CD8-positive, alpha-beta memory T cell (primary cell): Measurements from ENCODE around the gene FRMD4A. TPM values are rescaled to one million over a fixed set of nuclear protein-coding genes. Genes with fewer than 3 reads are reported as not detected.

ENCODE experiments used
- CTCF ChIA-PET: fragments of 350-600 bp; sonication (Branson Sonifier 250); formaldehyde crosslinking; loops from one replicate; lab custom pipeline; 2021; ENCODE audit warnings: antibody characterized with exemption; lab: Charles Lee
- POLR2A ChIA-PET: fragments of 350-600 bp; sonication (Branson Sonifier 250); formaldehyde crosslinking; loops from one replicate; lab custom pipeline; 2021; ENCODE audit warnings: antibody characterized with exemption; lab: Charles Lee
- DNase-seq, 5 donors: peaks; one replicate each; pipeline versions ENCODE4 v3.0.0 to v3.0.0-alpha.2; 2020 to 2022; ENCODE audit warnings: mixed read lengths in 1 of 5
- H3K27ac ChIP-seq: one replicate; pipeline ENCODE4 v1.7.0; 2013; ENCODE audit warnings: low read depth, mild to moderate bottlenecking, low read length, moderate library complexity
- H3K27me3 ChIP-seq: 2 replicates; pipeline ENCODE4 v1.7.0; 2013; ENCODE audit warnings: low read length, mild to moderate bottlenecking; ENCODE audit not compliant: insufficient read depth, poor library complexity, severe bottlenecking
- H3K36me3 ChIP-seq: 2 replicates; pipeline ENCODE4 v1.7.0; 2013; ENCODE audit warnings: mild to moderate bottlenecking, low read length, moderate library complexity; ENCODE audit not compliant: insufficient read depth
- H3K4me1 ChIP-seq: 2 replicates; pipeline ENCODE4 v1.7.0; 2013; ENCODE audit warnings: mild to moderate bottlenecking, low read length, moderate library complexity; ENCODE audit not compliant: insufficient read depth
- H3K4me3 ChIP-seq: 2 replicates; pipeline ENCODE4 v1.7.0; 2013; ENCODE audit warnings: mild to moderate bottlenecking, low read length
- H3K9me3 ChIP-seq: 2 replicates; pipeline ENCODE4 v1.7.0; 2013; ENCODE audit warnings: mild to moderate bottlenecking, low read length
- H3K27ac Mint-ChIP-seq, 8 donors: one replicate each; pipeline ENCODE4 v1.8.0; 2020 to 2021; ENCODE audit warnings: mixed read lengths in 8 of 8, mild to moderate bottlenecking in 6 of 8, inconsistent platforms in 3 of 8, moderate library complexity in 3 of 8
- H3K27me3 Mint-ChIP-seq, 2 donors: one replicate each; pipeline ENCODE4 v1.8.0; 2020 to 2021; ENCODE audit warnings: mixed read lengths in 2 of 2, mild to moderate bottlenecking in 1 of 2, moderate library complexity in 1 of 2
- H3K36me3 Mint-ChIP-seq, 3 donors: one replicate each; pipeline ENCODE4 v1.8.0; 2020 to 2021; ENCODE audit warnings: mixed read lengths in 3 of 3, inconsistent platforms in 1 of 3, mild to moderate bottlenecking in 1 of 3
- H3K4me1 Mint-ChIP-seq, 3 donors: one replicate each; pipeline ENCODE4 v1.8.0; 2020 to 2021; ENCODE audit warnings: mixed read lengths in 3 of 3, inconsistent platforms in 1 of 3, mild to moderate bottlenecking in 1 of 3
- H3K4me3 Mint-ChIP-seq, 7 donors: one replicate each; pipeline ENCODE4 v1.8.0; 2020 to 2021; ENCODE audit warnings: mixed read lengths in 7 of 7, mild to moderate bottlenecking in 6 of 7, moderate library complexity in 4 of 7, inconsistent platforms in 2 of 7
- H3K9me3 Mint-ChIP-seq, 5 donors: one replicate each; pipeline ENCODE4 v1.8.0; 2020 to 2022; ENCODE audit warnings: mixed read lengths in 5 of 5, mild to moderate bottlenecking in 3 of 5, moderate library complexity in 2 of 5, inconsistent platforms in 1 of 5
- polyA plus RNA-seq: library from polyadenylated mRNA; unstranded; fragments of 300-500 nt; fragmentation: Illumina TruSeq; gene quantifications from one replicate; pipeline ENCODE4 v1.2.3, GENCODE V29; 2021
- total RNA-seq, 2 experiments: library from RNA; stranded (reverse); gene quantifications; one replicate each; pipeline ENCODE4 v1.2.3, GENCODE V29; 2021

Gene FRMD4A
- total and polyA plus RNA-seq, 3 experiments from 2014 or later = 0.21 to 2.7 (median 2.1) TPM

- Histone ChIP-seq H3K4me3 (no peak overlapping the region), H3K36me3 (no peaks in the 10 kb centered on the region), H3K9me3 (no peaks in the 10 kb centered on the region), H3K4me1 (peaks cover 7% of the 10 kb centered on the region), H3K27me3 (no peaks in the 10 kb centered on the region), H3K27ac (no peak overlapping the region)
- peaks cover 12 to 21% of the 10 kb centered on the region in 2 donors for H3K27me3 Mint-ChIP-seq
- no peak overlapping the region for H3K27ac Mint-ChIP-seq
- peaks cover 6 to 16% (median 12%) of the 10 kb centered on the region in 3 donors for H3K4me1 Mint-ChIP-seq
- peaks cover 0 to 6% (median 0%) of the 10 kb centered on the region in 3 donors for H3K36me3 Mint-ChIP-seq
- ChIA-PET CTCF (no interaction called here), POLR2A (no interaction called here)
- H3K4me3 Mint-ChIP-seq = no peak overlapping the region
- DNase-seq = no peak
- H3K9me3 Mint-ChIP-seq = peaks cover 0 to 8% (median 0%) of the 10 kb centered on the region in 5 donors
Measured at GRCh38 chr10:13845897-13846296, 484.8 kb downstream of the FRMD4A start.

- Mint-ChIP-seq H3K9me3 (peaks cover 0 to 9% (median 0%) of the 10 kb centered on the region in 5 donors), H3K36me3 (peaks cover 0 to 7% (median 0%) of the 10 kb centered on the region in 3 donors), H3K27me3 (peaks cover 12 to 21% of the 10 kb centered on the region in 2 donors), H3K27ac (no peak overlapping the region), H3K4me3 (no peak overlapping the region), H3K4me1 (peaks cover 6 to 16% (median 12%) of the 10 kb centered on the region in 3 donors)
- Histone ChIP-seq H3K4me3 (no peak overlapping the region), H3K36me3 (no peaks in the 10 kb centered on the region), H3K4me1 (peaks cover 7% of the 10 kb centered on the region), H3K27me3 (no peaks in the 10 kb centered on the region), H3K27ac (no peak overlapping the region), H3K9me3 (no peaks in the 10 kb centered on the region)
- DNase-seq = no peak
- POLR2A ChIA-PET = no interaction called here
- CTCF ChIA-PET = no interaction called here
Measured at GRCh38 chr10:13844651-13845050, 486.1 kb downstream of the FRMD4A start.

- no peak overlapping the region for H3K27ac ChIP-seq
- ChIA-PET CTCF (no interaction called here), POLR2A (no interaction called here)
- no peaks in the 10 kb centered on the region for H3K36me3 ChIP-seq
- peaks cover 0 to 7% (median 0%) of the 10 kb centered on the region in 3 donors for H3K36me3 Mint-ChIP-seq
- no peak for DNase-seq
- H3K4me3 Mint-ChIP-seq = no peak overlapping the region
- H3K27me3 ChIP-seq = no peaks in the 10 kb centered on the region
- H3K27me3 Mint-ChIP-seq = peaks cover 4 to 7% of the 10 kb centered on the region in 2 donors
- peaks cover 0 to 9% (median 0%) of the 10 kb centered on the region in 5 donors for H3K9me3 Mint-ChIP-seq
- no peak overlapping the region for H3K4me3 ChIP-seq
- no peaks in the 10 kb centered on the region for H3K9me3 ChIP-seq
- H3K4me1 Mint-ChIP-seq = peaks cover 0 to 7% (median 7%) of the 10 kb centered on the region in 3 donors
- no peak overlapping the region for H3K27ac Mint-ChIP-seq
- H3K4me1 ChIP-seq = peaks cover 2% of the 10 kb centered on the region
Measured at GRCh38 chr10:13842117-13842516, 488.6 kb downstream of the FRMD4A start.

GRCh38 chr10:13840036-13840435 is 490.7 kb downstream of the FRMD4A start:
- Mint-ChIP-seq H3K27me3 (peaks cover 0 to 3% of the 10 kb centered on the region in 2 donors), H3K4me1 (no peaks in the 10 kb centered on the region), H3K36me3 (peaks cover 0 to 7% (median 0%) of the 10 kb centered on the region in 3 donors), H3K9me3 (peaks cover 0 to 9% (median 0%) of the 10 kb centered on the region in 5 donors), H3K4me3 (no peak overlapping the region), H3K27ac (no peak overlapping the region)
- CTCF ChIA-PET = no interaction called here
- Histone ChIP-seq H3K9me3 (no peaks in the 10 kb centered on the region), H3K36me3 (no peaks in the 10 kb centered on the region), H3K4me3 (no peak overlapping the region), H3K27ac (no peak overlapping the region), H3K4me1 (no peaks in the 10 kb centered on the region), H3K27me3 (no peaks in the 10 kb centered on the region)
- POLR2A ChIA-PET = no interaction called here
- no peak for DNase-seq

GRCh38 chr10:13839430-13839990 is 491.2 kb downstream of the FRMD4A start:
- ChIA-PET POLR2A (no interaction called here), CTCF (no interaction called here)
- no peak overlapping the region for H3K4me3 Mint-ChIP-seq
- H3K36me3 ChIP-seq = no peaks in the 10 kb centered on the region
- H3K9me3 Mint-ChIP-seq = peaks cover 0 to 9% (median 0%) of the 10 kb centered on the region in 5 donors
- H3K4me1 Mint-ChIP-seq = no peaks in the 10 kb centered on the region
- H3K27me3 Mint-ChIP-seq = peaks cover 0 to 3% of the 10 kb centered on the region in 2 donors
- no peak overlapping the region for H3K4me3 ChIP-seq
- no peak for DNase-seq
- no peak overlapping the region for H3K27ac ChIP-seq
- peak overlapping the region in 1 of 8 donors; percentile 54 for H3K27ac Mint-ChIP-seq
- no peaks in the 10 kb centered on the region for H3K4me1 ChIP-seq
- no peaks in the 10 kb centered on the region for H3K9me3 ChIP-seq
- no peaks in the 10 kb centered on the region for H3K27me3 ChIP-seq
- peaks cover 0 to 7% (median 0%) of the 10 kb centered on the region in 3 donors for H3K36me3 Mint-ChIP-seq

- Histone ChIP-seq H3K36me3 (no peaks in the 10 kb centered on the region), H3K4me1 (no peaks in the 10 kb centered on the region), H3K4me3 (no peak overlapping the region), H3K9me3 (no peaks in the 10 kb centered on the region), H3K27me3 (no peaks in the 10 kb centered on the region), H3K27ac (no peak overlapping the region)
- Mint-ChIP-seq H3K4me1 (no peaks in the 10 kb centered on the region), H3K4me3 (no peak overlapping the region), H3K9me3 (peaks cover 0 to 9% (median 0%) of the 10 kb centered on the region in 5 donors), H3K27me3 (peaks cover 0 to 3% of the 10 kb centered on the region in 2 donors), H3K36me3 (peaks cover 0 to 7% (median 0%) of the 10 kb centered on the region in 3 donors), H3K27ac (no peak overlapping the region)
- CTCF ChIA-PET = no interaction called here
- POLR2A ChIA-PET = no interaction called here
- DNase-seq = no peak
Measured at GRCh38 chr10:13839030-13839429, 491.7 kb downstream of the FRMD4A start.

- Mint-ChIP-seq H3K27ac (no peak overlapping the region), H3K36me3 (peaks cover 0 to 7% (median 0%) of the 10 kb centered on the region in 3 donors), H3K9me3 (peaks cover 0 to 9% (median 0%) of the 10 kb centered on the region in 5 donors), H3K27me3 (no peaks in the 10 kb centered on the region), H3K4me1 (no peaks in the 10 kb centered on the region), H3K4me3 (no peak overlapping the region)
- ChIA-PET CTCF (no interaction called here), POLR2A (no interaction called here)
- DNase-seq = no peak
- Histone ChIP-seq H3K27me3 (no peaks in the 10 kb centered on the region), H3K27ac (no peak overlapping the region), H3K4me3 (no peak overlapping the region), H3K9me3 (no peaks in the 10 kb centered on the region), H3K4me1 (no peaks in the 10 kb centered on the region), H3K36me3 (no peaks in the 10 kb centered on the region)
Measured at GRCh38 chr10:13837966-13838365, 492.8 kb downstream of the FRMD4A start.

GRCh38 chr10:13834581-13835286 is 496.0 kb downstream of the FRMD4A start:
- no peak overlapping the region for H3K4me3 Mint-ChIP-seq
- Histone ChIP-seq H3K27ac (no peak overlapping the region), H3K27me3 (no peaks in the 10 kb centered on the region), H3K9me3 (no peaks in the 10 kb centered on the region), H3K4me3 (no peak overlapping the region), H3K4me1 (no peaks in the 10 kb centered on the region), H3K36me3 (no peaks in the 10 kb centered on the region)
- H3K4me1 Mint-ChIP-seq = peaks cover 0 to 8% (median 0%) of the 10 kb centered on the region in 3 donors
- ChIA-PET POLR2A (no interaction called here), CTCF (no interaction called here)
- H3K27me3 Mint-ChIP-seq = no peaks in the 10 kb centered on the region
- H3K9me3 Mint-ChIP-seq = no peaks in the 10 kb centered on the region
- H3K36me3 Mint-ChIP-seq = peaks cover 0 to 1% (median 0%) of the 10 kb centered on the region in 3 donors
- no peak for DNase-seq
- no peak overlapping the region for H3K27ac Mint-ChIP-seq
